Neural cell (in vitro differentiated cells): Measurements from ENCODE around the gene RANBP10. TPM values are rescaled to one million over a fixed set of nuclear protein-coding genes. Genes with fewer than 3 reads are reported as not detected.
"Not testable (repeated sequence)": the region's sequence is repeated elsewhere in the genome, so short reads cannot be mapped to it uniquely, and the experiment has no call there.

ENCODE experiments used
- H2AFZ ChIP-seq: fragments of 200-600, 300-800 bp; sonication (generic), shearing (Covaris generic); 2 replicates; pipeline ENCODE4 v1.6.0; 2014; ENCODE audit warnings: low read depth, mild to moderate bottlenecking, antibody characterized with exemption, low read length, moderate library complexity
- H3F3A ChIP-seq: fragments of 200-600 bp; shearing (Covaris generic); 2 replicates; pipeline ENCODE4 v1.6.1; 2016; ENCODE audit warnings: mild to moderate bottlenecking, moderate library complexity, mixed read lengths, antibody characterized with exemption, low read length; ENCODE audit not compliant: insufficient read depth, poor library complexity, severe bottlenecking
- H3K27ac ChIP-seq: fragments of 200-600, 300-800 bp; sonication (generic), shearing (Covaris generic); 2 replicates; pipeline ENCODE4 v1.5.1; 2014; ENCODE audit warnings: mild to moderate bottlenecking, low read length, moderate library complexity
- H3K27me3 ChIP-seq: fragments of 300-800, 200-600 bp; sonication (generic), shearing (Covaris generic); 2 replicates; pipeline ENCODE4 v1.6.0; 2014; ENCODE audit warnings: mild to moderate bottlenecking, low read depth, low read length, moderate library complexity; ENCODE audit not compliant: insufficient read depth
- H3K36me3 ChIP-seq: fragments of 300-800, 200-600 bp; sonication (generic), shearing (Covaris generic); 2 replicates; pipeline ENCODE4 v1.5.1; 2014; ENCODE audit warnings: mild to moderate bottlenecking, antibody characterized with exemption, low read length, moderate library complexity; ENCODE audit not compliant: insufficient read depth
- H3K4me2 ChIP-seq: fragments of 300-800, 200-600 bp; sonication (generic), shearing (Covaris generic); 2 replicates; pipeline ENCODE4 v1.6.0; 2014; ENCODE audit warnings: mild to moderate bottlenecking, low read length
- H3K4me3 ChIP-seq: fragments of 300-800, 200-600 bp; sonication (generic), shearing (Covaris generic); 2 replicates; pipeline ENCODE4 v1.5.1; 2014; ENCODE audit warnings: mild to moderate bottlenecking, low read length, moderate library complexity
- H3K79me2 ChIP-seq: fragments of 200-600 bp; shearing (Covaris generic); replicated peaks from 2 replicates; pipeline ENCODE4 v1.6.0; 2014; ENCODE audit warnings: mild to moderate bottlenecking, low read length, moderate library complexity; ENCODE audit not compliant: insufficient read depth
- H3K9ac ChIP-seq: fragments of 300-800, 200-600 bp; sonication (generic), shearing (Covaris generic); 2 replicates; pipeline ENCODE4 v1.6.1; 2016; ENCODE audit warnings: mild to moderate bottlenecking, low read length, mixed read lengths
- H3K9me2 ChIP-seq: fragments of 200-600 bp; shearing (Covaris generic); 2 replicates; pipeline ENCODE4 v1.6.1; 2016; ENCODE audit warnings: mild to moderate bottlenecking, low read length, mixed read lengths; ENCODE audit not compliant: insufficient read depth
- H3K9me3 ChIP-seq: fragments of 200-600, 300-800 bp; sonication (generic), shearing (Covaris generic); 2 replicates; pipeline ENCODE4 v1.6.1; 2016; ENCODE audit warnings: mild to moderate bottlenecking, mixed run types, low read length, moderate library complexity, mixed read lengths
- H4K20me1 ChIP-seq: fragments of 200-600 bp; shearing (Covaris generic); 2 replicates; pipeline ENCODE4 v1.6.1; 2016; ENCODE audit warnings: mild to moderate bottlenecking, mixed run types; ENCODE audit not compliant: insufficient read depth
- CTCF ChIP-seq: fragments of 450-650 bp; IDR thresholded peaks from 2 replicates; pipeline ENCODE4 v1.5.1; 2014; ENCODE audit warnings: antibody characterized with exemption, mild to moderate bottlenecking, moderate library complexity; ENCODE audit not compliant: poor library complexity, severe bottlenecking
- EP300 ChIP-seq: fragments of 450-650 bp; conservative IDR thresholded peaks from 2 replicates; pipeline ENCODE4 v1.6.1; 2014; ENCODE audit warnings: antibody characterized with exemption, mild to moderate bottlenecking, moderate library complexity; ENCODE audit not compliant: poor library complexity, severe bottlenecking
- EZH2 ChIP-seq: fragments of 200-600, 300-800 bp; shearing (Covaris generic), sonication (generic); IDR thresholded peaks from 2 replicates; pipeline ENCODE4 v1.6.1; 2014; ENCODE audit warnings: antibody characterized with exemption, low read length, borderline replicate concordance, mild to moderate bottlenecking; ENCODE audit not compliant: insufficient read depth, poor library complexity, severe bottlenecking
- MXI1 ChIP-seq: fragments of 450-650 bp; conservative IDR thresholded peaks from 2 replicates; pipeline ENCODE4 v1.6.1; 2014; ENCODE audit warnings: antibody characterized with exemption, mild to moderate bottlenecking; ENCODE audit not compliant: poor library complexity, severe bottlenecking
- POLR2AphosphoS5 ChIP-seq: IDR thresholded peaks from 2 replicates; pipeline ENCODE4 v1.6.1; 2012
- RAD21 ChIP-seq: fragments of 450-650 bp; conservative IDR thresholded peaks from 2 replicates; pipeline ENCODE4 v1.6.1; 2014; ENCODE audit warnings: antibody characterized with exemption, mild to moderate bottlenecking, moderate library complexity
- REST ChIP-seq: IDR thresholded peaks from 2 replicates; pipeline ENCODE4 v1.6.1; 2012; ENCODE audit warnings: borderline replicate concordance
- SMC3 ChIP-seq: fragments of 450-650 bp; conservative IDR thresholded peaks from 2 replicates; pipeline ENCODE4 v1.6.1; 2014; ENCODE audit warnings: antibody characterized with exemption, mild to moderate bottlenecking, moderate library complexity; ENCODE audit not compliant: poor library complexity
- TAF1 ChIP-seq: IDR thresholded peaks from 2 replicates; pipeline ENCODE4 v1.6.1; 2012; ENCODE audit warnings: low read depth
- polyA plus RNA-seq: library from polyadenylated mRNA; depleted of rRNA; stranded (reverse); fragments of >200 nt; gene quantifications from 2 replicates; pipeline ENCODE4 v1.2.3, GENCODE V29; 2014

Gene RANBP10
- polyA plus RNA-seq, 1 donor from 2014 or later, result 10.9 TPM

- no peak overlapping the region for H3K9ac ChIP-seq
- TF ChIP-seq REST (no peak), RAD21 (no peak), MXI1 (no peak)
- H3K4me3 ChIP-seq, result no peak overlapping the region
- no peaks in the 10 kb centered on the region for H3K36me3 ChIP-seq
- H3K27me3 ChIP-seq, result no peaks in the 10 kb centered on the region
- H2AFZ ChIP-seq, result no peak overlapping the region
- peaks cover 10% of the 10 kb centered on the region for H3K79me2 ChIP-seq
- no peak overlapping the region for H3K27ac ChIP-seq
- no peak overlapping the region for H3K4me2 ChIP-seq
- H3K9me3 ChIP-seq, result no peaks in the 10 kb centered on the region
- H3K9me2 ChIP-seq, result no peaks in the 10 kb centered on the region
- H4K20me1 ChIP-seq, result no peaks in the 10 kb centered on the region
- no peaks in the 10 kb centered on the region for H3F3A ChIP-seq
Observed at GRCh38 chr16:67694611-67695010, 111.7 kb downstream of the RANBP10 start.

- H3K9me3 ChIP-seq, H3K27me3 ChIP-seq, H3K4me2 ChIP-seq, H3K4me3 ChIP-seq, H3K79me2 ChIP-seq, H3K36me3 ChIP-seq, H4K20me1 ChIP-seq, H3K9me2 ChIP-seq, H3K27ac ChIP-seq, H2AFZ ChIP-seq, H3K9ac ChIP-seq, H3F3A ChIP-seq: not testable (repeated sequence)
Observed at GRCh38 chr16:67693517-67694285, 112.7 kb downstream of the RANBP10 start.

GRCh38 chr16:67685388-67686112 is 120.8 kb downstream of the RANBP10 start:
- Histone ChIP-seq H3K27ac (no peak overlapping the region), H3K9ac (no peak overlapping the region), H3K4me2 (no peak overlapping the region), H4K20me1 (no peaks in the 10 kb centered on the region), H3F3A (no peaks in the 10 kb centered on the region), H3K36me3 (peaks cover 7% of the 10 kb centered on the region), H2AFZ (no peak overlapping the region), H3K4me3 (no peak overlapping the region), H3K9me3 (no peaks in the 10 kb centered on the region), H3K27me3 (no peaks in the 10 kb centered on the region), H3K79me2 (peaks cover 3% of the 10 kb centered on the region), H3K9me2 (no peaks in the 10 kb centered on the region)
- TF ChIP-seq REST (no peak), POLR2AphosphoS5 (no peak), EZH2 (no peak), CTCF (no peak), MXI1 (no peak), RAD21 (no peak), TAF1 (no peak), EP300 (no peak), SMC3 (no peak)
